ENCODE results near the gene VWC2L. TPM values are rescaled to one million over a fixed set of nuclear protein-coding genes. Genes with fewer than 3 reads are reported as not detected.

VWC2L gene
- total and polyA plus RNA-seq, 9 donors, result 0.11 TPM; not detected in 8

DNA sequence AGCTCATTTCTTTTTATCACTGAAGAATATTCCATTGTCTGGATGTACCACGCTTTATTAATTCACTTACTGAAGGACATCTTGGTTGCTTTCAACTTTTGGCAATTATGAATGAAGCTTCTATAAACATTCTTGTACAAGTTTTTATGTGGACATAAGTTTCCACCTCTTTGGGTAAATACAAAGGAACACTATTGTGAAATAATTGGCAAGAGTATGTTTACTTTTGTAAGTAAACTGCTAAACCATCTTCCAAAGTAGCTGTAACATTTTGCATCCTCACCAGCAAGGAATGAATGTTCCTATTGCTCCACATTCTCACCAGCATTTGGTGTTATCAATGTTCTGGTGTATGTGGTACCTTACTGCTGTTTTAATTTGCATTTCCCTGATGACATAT, 15.8 kb upstream of the VWC2L start:
- intact Hi-C loops (cut with DNase I), result no loop called here
- no peaks in the 10 kb centered on the region for H3K9me3 ChIP-seq
- TF ChIP-seq EP300 (IDR thresholded peaks at IDR 0.05) (no peak), CTCF (IDR thresholded peaks at IDR 0.05) (no peak), POLR2A (IDR thresholded peaks at IDR 0.05) (no peak)
- no peak overlapping the region for H3K4me3 ChIP-seq
- H3K27me3 ChIP-seq, result no peaks in the 10 kb centered on the region
- no peak overlapping the region for H3K27ac ChIP-seq
- 81 to 95% (median 94%) methylated on average over 1 of the region's 1 CpG for WGBS, 3 donors
- no peaks in the 10 kb centered on the region for H3K36me3 ChIP-seq
- no peak for DNase-seq
- H3K4me1 ChIP-seq (ENCODE audit: insufficient read depth), result no peaks in the 10 kb centered on the region

- Histone ChIP-seq H3K27me3 (no peaks in the 10 kb centered on the region), H3K27ac (no peak overlapping the region), H3K36me3 (no peaks in the 10 kb centered on the region), H3K4me3 (no peak overlapping the region), H3K9me3 (no peaks in the 10 kb centered on the region), H3K4me1 (ENCODE audit: insufficient read depth) (no peaks in the 10 kb centered on the region)
- intact Hi-C loops (cut with DNase I), result no loop called here
- WGBS, 3 donors, result 66 to 73% (median 68%) methylated on average over 2 of the region's 2 CpGs
- DNase-seq, result no peak
- TF ChIP-seq EP300 (IDR thresholded peaks at IDR 0.05) (no peak), POLR2A (IDR thresholded peaks at IDR 0.05) (no peak), CTCF (IDR thresholded peaks at IDR 0.05) (no peak)
Observed at GRCh38 chr2:214401580-214401979, 9.3 kb upstream of the VWC2L start.

DNA sequence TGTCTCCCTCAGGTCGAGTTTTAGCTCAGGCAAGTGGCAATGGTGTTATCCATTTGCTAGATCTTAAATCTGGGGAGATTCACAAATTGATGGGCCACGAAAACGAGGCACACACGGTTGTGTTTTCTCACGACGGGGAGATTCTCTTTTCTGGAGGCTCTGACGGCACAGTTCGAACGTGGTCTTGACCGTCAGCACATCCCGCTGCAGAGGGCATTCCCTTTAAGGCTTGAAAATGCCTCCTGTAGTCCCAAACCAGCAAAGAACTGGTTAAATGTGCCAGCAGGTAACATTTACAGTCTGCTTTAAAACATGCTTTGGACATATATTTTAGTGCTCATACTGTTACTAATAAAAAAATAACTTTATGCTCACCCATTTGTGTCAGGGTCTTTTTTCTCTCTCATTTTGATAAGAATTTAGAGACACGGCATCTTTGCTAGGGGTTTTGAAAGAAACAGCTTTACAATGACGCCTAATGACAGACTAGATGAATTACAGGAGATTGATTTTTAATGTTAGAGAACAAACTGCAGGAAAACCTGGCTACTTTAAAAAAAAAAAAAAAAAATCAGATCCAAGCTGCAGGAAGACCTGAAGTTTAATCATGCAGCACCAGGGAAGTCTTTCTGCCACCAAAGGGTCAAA, 602 bp upstream of the VWC2L start:
- WGBS, 3 donors, result 36 to 48% (median 40%) methylated on average over 13 of the region's 13 CpGs
- peaks cover 3% of the 10 kb centered on the region for H3K27me3 ChIP-seq

GRCh38 chr2:214412679-214413078, 1.8 kb downstream of the VWC2L start:
- H3K27ac ChIP-seq, result no peak overlapping the region
- H3K4me3 ChIP-seq, result no peak overlapping the region
- no peaks in the 10 kb centered on the region for H3K36me3 ChIP-seq
- DNase-seq, result no peak
- no peaks in the 10 kb centered on the region for H3K9me3 ChIP-seq
- intact Hi-C loops (cut with DNase I), result no loop called here
- no peak for TF ChIP-seq POLR2A (IDR thresholded peaks at IDR 0.05)
- TF ChIP-seq EP300 (IDR thresholded peaks at IDR 0.05), result no peak
- TF ChIP-seq CTCF (IDR thresholded peaks at IDR 0.05), result no peak
- H3K4me1 ChIP-seq (ENCODE audit: insufficient read depth), result no peaks in the 10 kb centered on the region
- WGBS, 3 donors, result 83 to 85% (median 83%) methylated on average over 1 of the region's 1 CpG
- H3K27me3 ChIP-seq, result peaks cover 3% of the 10 kb centered on the region

More for the DNA sequence above, 602 bp upstream of the VWC2L start:
- no peak for TF ChIP-seq EP300 (IDR thresholded peaks at IDR 0.05)
- TF ChIP-seq CTCF (IDR thresholded peaks at IDR 0.05), result no peak
- no peak for TF ChIP-seq POLR2A (IDR thresholded peaks at IDR 0.05)
- Histone ChIP-seq H3K4me1 (ENCODE audit: insufficient read depth) (no peaks in the 10 kb centered on the region), H3K4me3 (no peak overlapping the region), H3K27ac (no peak overlapping the region), H3K36me3 (no peaks in the 10 kb centered on the region), H3K9me3 (no peaks in the 10 kb centered on the region)
- DNase-seq, result no peak
- intact Hi-C loops (cut with DNase I), result no loop called here

All from ovary (tissue), 9 donors.